Neural cell (in vitro differentiated cells): ENCODE results near the gene ENHO. TPM values are rescaled to one million over a fixed set of nuclear protein-coding genes. Genes with fewer than 3 reads are reported as not detected.

Source experiments
- H2AFZ ChIP-seq: fragments of 200-600, 300-800 bp; sonication (generic), shearing (Covaris generic); 2 replicates; pipeline ENCODE4 v1.6.0; 2014; ENCODE audit warnings: low read depth, mild to moderate bottlenecking, antibody characterized with exemption, low read length, moderate library complexity
- H3F3A ChIP-seq: fragments of 200-600 bp; shearing (Covaris generic); 2 replicates; pipeline ENCODE4 v1.6.1; 2016; ENCODE audit warnings: mild to moderate bottlenecking, moderate library complexity, mixed read lengths, antibody characterized with exemption, low read length; ENCODE audit not compliant: insufficient read depth, poor library complexity, severe bottlenecking
- H3K27ac ChIP-seq: fragments of 200-600, 300-800 bp; sonication (generic), shearing (Covaris generic); 2 replicates; pipeline ENCODE4 v1.5.1; 2014; ENCODE audit warnings: mild to moderate bottlenecking, low read length, moderate library complexity
- H3K27me3 ChIP-seq: fragments of 300-800, 200-600 bp; sonication (generic), shearing (Covaris generic); 2 replicates; pipeline ENCODE4 v1.6.0; 2014; ENCODE audit warnings: mild to moderate bottlenecking, low read depth, low read length, moderate library complexity; ENCODE audit not compliant: insufficient read depth
- H3K36me3 ChIP-seq: fragments of 300-800, 200-600 bp; sonication (generic), shearing (Covaris generic); 2 replicates; pipeline ENCODE4 v1.5.1; 2014; ENCODE audit warnings: mild to moderate bottlenecking, antibody characterized with exemption, low read length, moderate library complexity; ENCODE audit not compliant: insufficient read depth
- H3K4me2 ChIP-seq: fragments of 300-800, 200-600 bp; sonication (generic), shearing (Covaris generic); 2 replicates; pipeline ENCODE4 v1.6.0; 2014; ENCODE audit warnings: mild to moderate bottlenecking, low read length
- H3K4me3 ChIP-seq: fragments of 300-800, 200-600 bp; sonication (generic), shearing (Covaris generic); 2 replicates; pipeline ENCODE4 v1.5.1; 2014; ENCODE audit warnings: mild to moderate bottlenecking, low read length, moderate library complexity
- H3K79me2 ChIP-seq: fragments of 200-600 bp; shearing (Covaris generic); replicated peaks from 2 replicates; pipeline ENCODE4 v1.6.0; 2014; ENCODE audit warnings: mild to moderate bottlenecking, low read length, moderate library complexity; ENCODE audit not compliant: insufficient read depth
- H3K9ac ChIP-seq: fragments of 300-800, 200-600 bp; sonication (generic), shearing (Covaris generic); 2 replicates; pipeline ENCODE4 v1.6.1; 2016; ENCODE audit warnings: mild to moderate bottlenecking, low read length, mixed read lengths
- H3K9me2 ChIP-seq: fragments of 200-600 bp; shearing (Covaris generic); 2 replicates; pipeline ENCODE4 v1.6.1; 2016; ENCODE audit warnings: mild to moderate bottlenecking, low read length, mixed read lengths; ENCODE audit not compliant: insufficient read depth
- H3K9me3 ChIP-seq: fragments of 200-600, 300-800 bp; sonication (generic), shearing (Covaris generic); 2 replicates; pipeline ENCODE4 v1.6.1; 2016; ENCODE audit warnings: mild to moderate bottlenecking, mixed run types, low read length, moderate library complexity, mixed read lengths
- H4K20me1 ChIP-seq: fragments of 200-600 bp; shearing (Covaris generic); 2 replicates; pipeline ENCODE4 v1.6.1; 2016; ENCODE audit warnings: mild to moderate bottlenecking, mixed run types; ENCODE audit not compliant: insufficient read depth
- CTCF ChIP-seq: fragments of 450-650 bp; IDR thresholded peaks from 2 replicates; pipeline ENCODE4 v1.5.1; 2014; ENCODE audit warnings: antibody characterized with exemption, mild to moderate bottlenecking, moderate library complexity; ENCODE audit not compliant: poor library complexity, severe bottlenecking
- EP300 ChIP-seq: fragments of 450-650 bp; conservative IDR thresholded peaks from 2 replicates; pipeline ENCODE4 v1.6.1; 2014; ENCODE audit warnings: antibody characterized with exemption, mild to moderate bottlenecking, moderate library complexity; ENCODE audit not compliant: poor library complexity, severe bottlenecking
- EZH2 ChIP-seq: fragments of 200-600, 300-800 bp; shearing (Covaris generic), sonication (generic); IDR thresholded peaks from 2 replicates; pipeline ENCODE4 v1.6.1; 2014; ENCODE audit warnings: antibody characterized with exemption, low read length, borderline replicate concordance, mild to moderate bottlenecking; ENCODE audit not compliant: insufficient read depth, poor library complexity, severe bottlenecking
- MXI1 ChIP-seq: fragments of 450-650 bp; conservative IDR thresholded peaks from 2 replicates; pipeline ENCODE4 v1.6.1; 2014; ENCODE audit warnings: antibody characterized with exemption, mild to moderate bottlenecking; ENCODE audit not compliant: poor library complexity, severe bottlenecking
- POLR2AphosphoS5 ChIP-seq: IDR thresholded peaks from 2 replicates; pipeline ENCODE4 v1.6.1; 2012
- RAD21 ChIP-seq: fragments of 450-650 bp; conservative IDR thresholded peaks from 2 replicates; pipeline ENCODE4 v1.6.1; 2014; ENCODE audit warnings: antibody characterized with exemption, mild to moderate bottlenecking, moderate library complexity
- REST ChIP-seq: IDR thresholded peaks from 2 replicates; pipeline ENCODE4 v1.6.1; 2012; ENCODE audit warnings: borderline replicate concordance
- SMC3 ChIP-seq: fragments of 450-650 bp; conservative IDR thresholded peaks from 2 replicates; pipeline ENCODE4 v1.6.1; 2014; ENCODE audit warnings: antibody characterized with exemption, mild to moderate bottlenecking, moderate library complexity; ENCODE audit not compliant: poor library complexity
- TAF1 ChIP-seq: IDR thresholded peaks from 2 replicates; pipeline ENCODE4 v1.6.1; 2012; ENCODE audit warnings: low read depth
- polyA plus RNA-seq: library from polyadenylated mRNA; depleted of rRNA; stranded (reverse); fragments of >200 nt; gene quantifications from 2 replicates; pipeline ENCODE4 v1.2.3, GENCODE V29; 2014

ENHO gene
- polyA plus RNA-seq, 1 donor from 2014 or later, result 172 TPM

DNA sequence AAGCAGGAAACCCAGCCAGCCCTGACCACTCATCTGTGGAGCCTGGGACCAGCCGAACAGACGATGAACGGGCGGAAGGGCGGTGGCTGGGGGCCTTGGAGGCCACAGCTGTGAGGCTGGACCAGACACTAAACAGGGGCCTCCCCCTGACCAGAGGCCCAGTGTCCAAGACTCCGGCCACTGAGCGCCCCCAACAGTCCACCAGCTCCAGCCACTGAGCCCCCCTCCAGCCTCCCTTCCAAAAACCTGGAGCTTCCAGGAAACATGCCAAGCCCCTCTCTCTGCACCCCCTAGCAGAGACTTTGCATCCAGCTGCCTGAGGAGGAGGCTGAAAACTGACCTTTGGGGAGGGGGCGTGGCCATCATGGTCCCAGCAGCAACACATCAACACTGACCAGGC lies 43.5 kb upstream of the ENHO start:
- no peak overlapping the region for H2AFZ ChIP-seq
- no peaks in the 10 kb centered on the region for H3K9me2 ChIP-seq
- TF ChIP-seq REST (no peak), MXI1 (no peak), POLR2AphosphoS5 (no peak), EP300 (no peak), RAD21 (no peak), CTCF (no peak), SMC3 (no peak), TAF1 (no peak), EZH2 (no peak)
- H3K36me3 ChIP-seq, result peaks cover 8% of the 10 kb centered on the region
- peak overlapping the region; percentile 3 for H3K9ac ChIP-seq
- H3K27ac ChIP-seq, result no peak overlapping the region
- no peak overlapping the region for H3K4me3 ChIP-seq
- no peaks in the 10 kb centered on the region for H3K9me3 ChIP-seq
- H3K4me2 ChIP-seq, result no peak overlapping the region
- no peaks in the 10 kb centered on the region for H3K27me3 ChIP-seq
- no peaks in the 10 kb centered on the region for H3F3A ChIP-seq
- no peaks in the 10 kb centered on the region for H4K20me1 ChIP-seq
- H3K79me2 ChIP-seq, result peaks cover 6% of the 10 kb centered on the region

DNA sequence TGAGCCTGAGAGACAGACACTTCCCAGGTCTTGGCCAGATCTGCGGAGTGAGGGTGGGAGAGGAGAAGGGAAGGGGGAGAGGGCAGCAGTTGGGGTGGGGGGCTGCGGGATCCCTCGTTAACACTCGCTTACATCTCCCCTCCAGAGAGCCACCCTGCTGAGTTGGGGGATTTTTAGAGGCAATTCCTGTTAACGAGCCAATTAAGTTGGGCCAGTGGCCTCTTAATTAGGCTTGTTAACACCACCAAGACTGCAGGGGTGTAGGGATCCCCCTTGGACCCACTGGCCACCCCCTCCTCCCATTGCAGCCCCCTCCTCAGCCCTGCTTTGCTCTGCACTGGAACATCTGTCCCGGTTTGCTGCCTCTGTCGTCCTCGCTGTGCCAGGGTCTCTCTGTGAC lies 43.1 kb upstream of the ENHO start:
- H3K79me2 ChIP-seq, result peaks cover 6% of the 10 kb centered on the region
- no peaks in the 10 kb centered on the region for H3K9me3 ChIP-seq
- no peak overlapping the region for H3K4me2 ChIP-seq
- H3K4me3 ChIP-seq, result no peak overlapping the region
- TF ChIP-seq POLR2AphosphoS5 (no peak), EP300 (no peak), CTCF (no peak), SMC3 (no peak), REST (no peak), TAF1 (no peak), EZH2 (no peak), MXI1 (no peak), RAD21 (no peak)
- H4K20me1 ChIP-seq, result no peaks in the 10 kb centered on the region
- H3K9ac ChIP-seq, result peak overlapping the region; percentile 3
- H3K27ac ChIP-seq, result no peak overlapping the region
- H2AFZ ChIP-seq, result no peak overlapping the region
- no peaks in the 10 kb centered on the region for H3K9me2 ChIP-seq
- peaks cover 8% of the 10 kb centered on the region for H3K36me3 ChIP-seq
- no peaks in the 10 kb centered on the region for H3F3A ChIP-seq
- H3K27me3 ChIP-seq, result no peaks in the 10 kb centered on the region
